Activated gamma-delta T cell treated with anti-CD3 and anti-CD28 coated beads, Interleukin-2, amount 50 U/mL, for 16 hours (primary cell): ENCODE data around the gene CLIC4.
"Not testable (repeated sequence)": the region's sequence is repeated elsewhere in the genome, so short reads cannot be mapped to it uniquely, and the experiment has no call there.

ENCODE experiments used
- DNase-seq: peaks from one replicate; pipeline ENCODE4 v3.0.0-alpha.2; 2020; ENCODE audit warnings: low read depth

Gene CLIC4

DNA sequence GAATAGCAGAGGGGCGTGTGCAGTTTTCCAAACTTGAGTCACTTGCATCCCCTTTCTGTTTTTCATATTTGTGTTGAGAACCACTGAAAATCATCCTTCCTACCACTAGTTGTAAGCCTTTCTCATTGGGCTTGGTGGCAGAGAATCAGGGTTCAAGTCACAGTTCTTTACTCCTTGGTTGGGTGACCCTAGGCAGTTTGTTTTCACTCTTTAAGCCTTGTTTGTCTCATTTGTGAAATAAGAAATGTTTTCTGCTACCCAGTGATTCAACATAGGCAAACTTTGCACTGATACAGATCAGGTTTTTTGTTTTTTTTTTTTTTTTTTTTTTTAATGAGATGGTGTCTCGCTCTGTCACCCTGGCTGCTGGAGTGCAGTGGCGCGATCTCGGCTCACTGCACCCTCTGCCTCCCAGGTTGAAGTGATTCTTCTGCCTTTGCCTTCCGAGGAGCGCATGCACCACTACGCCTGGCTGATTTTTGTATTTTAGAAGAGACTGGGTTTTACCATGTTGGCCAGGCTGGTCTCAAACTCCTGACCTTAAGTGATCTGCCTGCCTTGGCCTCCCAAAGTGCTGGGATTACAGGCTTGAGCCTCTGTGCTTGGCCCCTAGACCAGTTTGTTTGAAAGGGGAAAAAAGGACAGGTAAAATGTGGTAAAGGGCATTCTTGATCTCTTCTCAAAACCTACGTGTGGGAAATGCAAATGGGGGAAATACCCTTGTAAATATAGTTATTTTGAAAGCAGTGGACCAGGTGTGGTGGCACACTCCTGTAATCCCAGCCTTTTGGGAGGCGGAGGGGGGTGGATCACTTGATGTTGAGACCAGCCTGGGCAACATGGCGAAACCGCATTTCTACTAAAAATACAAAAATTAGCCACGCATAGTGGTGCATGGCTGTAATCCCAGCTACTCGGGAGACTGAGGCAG, 3.2 kb downstream of the CLIC4 start:
- no peak for DNase-seq

DNA sequence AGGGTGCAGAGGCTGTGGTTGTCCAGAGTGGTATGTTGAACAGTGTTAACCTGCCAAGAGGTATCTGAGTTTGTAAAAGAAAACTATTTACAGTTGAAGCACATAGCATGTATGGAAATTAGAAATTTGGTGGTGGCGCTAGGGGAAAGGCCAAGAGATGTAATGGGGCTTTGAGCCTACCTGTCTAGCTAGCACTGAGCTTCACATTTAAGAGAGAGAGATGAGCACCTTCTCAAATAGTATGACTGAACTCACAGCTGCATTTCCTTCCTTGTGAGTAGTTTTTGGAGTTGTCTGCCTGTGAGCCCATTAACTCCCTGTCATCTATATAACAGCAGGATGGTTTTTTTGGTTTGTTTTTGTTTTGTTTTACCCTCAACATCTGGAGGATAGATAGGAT, 4.0 kb downstream of the CLIC4 start:
- no peak for DNase-seq

- DNase-seq = no peak
Observed at GRCh38 chr1:24749886-24750285, 4.6 kb downstream of the CLIC4 start.

DNA sequence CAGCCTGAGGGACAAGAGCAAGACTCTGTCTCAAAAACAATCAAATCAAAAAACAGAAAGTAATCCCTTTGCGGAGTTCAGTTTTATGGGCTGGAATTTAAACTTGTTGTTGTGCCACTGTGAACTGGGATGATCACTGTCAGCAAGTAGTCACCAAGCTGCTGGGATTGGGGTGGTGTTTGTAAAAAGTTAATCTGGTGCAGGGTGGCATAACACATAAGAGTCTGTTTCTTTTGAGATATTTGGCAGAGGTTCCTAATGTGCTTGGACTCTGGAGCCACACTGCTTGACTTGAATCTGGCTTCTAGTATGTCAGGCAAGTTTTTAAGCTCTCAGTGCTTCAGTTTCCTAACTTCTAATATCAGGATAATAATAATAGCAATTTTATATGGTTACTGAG, 6.6 kb downstream of the CLIC4 start:
- no peak for DNase-seq

GRCh38 chr1:24752305-24752704, 7.1 kb downstream of the CLIC4 start:
- no peak for DNase-seq

DNA sequence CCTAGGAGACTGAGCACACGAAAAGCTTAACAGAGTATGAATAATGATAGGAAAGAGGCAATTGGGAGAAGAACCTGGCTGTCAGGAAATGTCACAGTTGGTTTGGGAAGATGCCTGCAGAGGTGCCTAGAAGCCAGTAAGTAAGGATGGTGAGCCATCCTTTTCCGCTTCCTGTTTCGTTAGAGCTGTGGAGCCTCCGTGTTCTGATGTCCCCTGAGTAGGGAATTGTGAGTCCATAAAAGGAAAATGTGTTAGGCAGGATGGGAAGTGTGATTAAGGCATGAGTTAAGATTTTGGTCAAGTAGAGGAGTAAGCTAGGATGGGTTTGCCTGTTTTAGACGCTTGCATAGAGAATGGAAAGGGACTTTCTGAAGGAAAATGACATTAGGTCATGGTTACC, 9.0 kb downstream of the CLIC4 start:
- DNase-seq = no peak

- not testable (repeated sequence) for DNase-seq
Observed at GRCh38 chr1:24755323-24755722, 10.1 kb downstream of the CLIC4 start.

DNA sequence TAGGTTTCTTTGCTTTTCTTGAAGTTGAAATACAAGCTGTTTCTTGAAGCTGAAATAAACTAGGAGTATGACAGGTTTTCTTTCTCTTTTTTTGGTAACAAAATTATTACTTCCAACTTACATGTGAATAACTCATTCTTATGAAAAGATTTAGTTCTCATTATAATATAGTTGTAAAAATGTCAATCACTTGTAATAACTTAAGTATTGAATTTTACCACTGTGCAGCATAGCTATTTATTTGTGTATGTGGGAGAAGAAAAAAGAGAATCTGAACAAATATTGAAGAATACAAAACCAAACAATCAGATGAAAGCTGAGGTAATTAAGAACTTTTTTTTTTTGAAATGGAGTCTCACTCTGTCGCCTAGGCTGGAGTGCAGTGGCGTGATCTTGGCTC, 11.1 kb downstream of the CLIC4 start:
- DNase-seq = no peak

DNA sequence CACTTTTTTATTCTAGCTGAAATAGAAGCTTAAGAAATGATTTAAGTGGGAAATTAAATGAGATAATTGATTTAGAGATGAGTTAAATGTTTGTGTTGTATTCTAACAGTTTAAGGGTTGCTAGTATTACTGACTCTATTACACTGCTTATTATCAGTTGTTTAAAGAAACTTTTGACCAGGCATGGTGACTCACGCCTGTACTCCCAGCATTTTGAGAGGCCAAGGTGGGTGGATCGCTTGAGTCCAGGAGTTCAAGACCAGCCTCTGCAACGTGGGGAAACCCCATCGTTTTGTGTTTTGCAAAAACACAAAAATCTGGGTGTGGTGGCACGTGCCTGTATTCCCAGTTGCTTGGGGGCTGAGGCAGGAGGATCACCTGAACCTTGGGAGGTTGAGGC, 14.2 kb downstream of the CLIC4 start:
- no peak for DNase-seq

- no peak for DNase-seq
Observed at GRCh38 chr1:24761582-24761981, 16.3 kb downstream of the CLIC4 start.

- DNase-seq = no peak
Observed at GRCh38 chr1:24762133-24762676, 17.0 kb downstream of the CLIC4 start.

- no peak for DNase-seq
Observed at GRCh38 chr1:24763671-24764070, 18.4 kb downstream of the CLIC4 start.

DNA sequence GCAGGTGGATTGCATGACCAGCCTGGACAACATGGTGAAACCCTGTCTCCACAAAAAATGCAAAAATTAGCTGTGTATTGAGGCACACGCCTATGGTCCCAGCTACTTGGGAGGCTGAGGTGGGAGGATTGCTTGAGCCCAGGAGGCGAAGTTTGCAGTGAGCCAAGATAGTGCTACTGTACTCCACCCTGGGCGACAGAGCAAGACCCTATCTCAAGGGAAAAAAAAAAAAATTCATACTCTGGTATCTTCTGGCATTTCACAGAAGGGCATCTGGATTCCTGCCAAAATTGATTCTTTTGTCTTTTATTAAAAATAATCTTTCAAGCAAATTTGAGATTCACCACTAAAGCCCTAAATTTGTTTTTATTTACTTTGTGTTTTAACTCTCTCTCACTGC, 19.2 kb downstream of the CLIC4 start:
- DNase-seq = no peak

DNA sequence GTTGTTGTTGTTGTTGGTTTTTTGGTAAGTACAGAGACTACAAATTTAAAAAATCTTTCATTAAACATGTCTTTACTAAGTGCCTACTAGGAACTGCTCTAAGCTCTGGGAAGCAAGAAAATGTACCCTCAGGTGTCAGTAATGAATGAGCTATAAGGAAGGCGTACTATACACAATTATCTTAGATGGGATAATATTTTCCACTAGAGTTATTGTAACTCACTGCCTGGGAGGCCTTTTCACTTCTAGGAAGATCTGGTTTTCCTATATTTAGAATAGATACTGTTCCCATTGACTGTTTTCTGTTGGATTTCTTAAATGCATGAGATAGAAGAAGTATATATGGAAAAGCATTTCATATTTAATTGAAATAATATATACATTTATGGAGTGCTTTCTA, 19.6 kb downstream of the CLIC4 start:
- DNase-seq = no peak

- DNase-seq = no peak
Observed at GRCh38 chr1:24765308-24765988, 20.2 kb downstream of the CLIC4 start.

DNA sequence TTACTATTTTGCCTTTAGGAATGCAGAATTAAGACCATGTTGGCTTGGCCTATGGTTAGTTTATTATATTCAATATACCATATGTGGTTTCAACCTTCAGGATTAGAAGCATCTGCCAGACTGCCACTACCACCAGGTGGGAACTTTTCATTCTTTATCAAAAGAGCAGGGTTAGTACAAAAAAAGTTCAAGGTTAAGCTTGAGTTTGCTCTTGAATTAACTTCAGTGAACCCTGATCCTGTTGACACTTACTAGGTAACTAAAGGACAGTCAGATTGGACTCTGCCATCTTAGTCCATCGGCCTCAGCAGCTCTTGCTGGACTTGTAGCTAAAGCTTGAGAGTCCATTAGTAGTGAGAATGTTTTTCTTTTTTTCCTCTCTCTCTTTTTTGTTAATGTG, 22.1 kb downstream of the CLIC4 start:
- DNase-seq = no peak

GRCh38 chr1:24768873-24769605, 23.8 kb downstream of the CLIC4 start:
- DNase-seq = no peak

DNA sequence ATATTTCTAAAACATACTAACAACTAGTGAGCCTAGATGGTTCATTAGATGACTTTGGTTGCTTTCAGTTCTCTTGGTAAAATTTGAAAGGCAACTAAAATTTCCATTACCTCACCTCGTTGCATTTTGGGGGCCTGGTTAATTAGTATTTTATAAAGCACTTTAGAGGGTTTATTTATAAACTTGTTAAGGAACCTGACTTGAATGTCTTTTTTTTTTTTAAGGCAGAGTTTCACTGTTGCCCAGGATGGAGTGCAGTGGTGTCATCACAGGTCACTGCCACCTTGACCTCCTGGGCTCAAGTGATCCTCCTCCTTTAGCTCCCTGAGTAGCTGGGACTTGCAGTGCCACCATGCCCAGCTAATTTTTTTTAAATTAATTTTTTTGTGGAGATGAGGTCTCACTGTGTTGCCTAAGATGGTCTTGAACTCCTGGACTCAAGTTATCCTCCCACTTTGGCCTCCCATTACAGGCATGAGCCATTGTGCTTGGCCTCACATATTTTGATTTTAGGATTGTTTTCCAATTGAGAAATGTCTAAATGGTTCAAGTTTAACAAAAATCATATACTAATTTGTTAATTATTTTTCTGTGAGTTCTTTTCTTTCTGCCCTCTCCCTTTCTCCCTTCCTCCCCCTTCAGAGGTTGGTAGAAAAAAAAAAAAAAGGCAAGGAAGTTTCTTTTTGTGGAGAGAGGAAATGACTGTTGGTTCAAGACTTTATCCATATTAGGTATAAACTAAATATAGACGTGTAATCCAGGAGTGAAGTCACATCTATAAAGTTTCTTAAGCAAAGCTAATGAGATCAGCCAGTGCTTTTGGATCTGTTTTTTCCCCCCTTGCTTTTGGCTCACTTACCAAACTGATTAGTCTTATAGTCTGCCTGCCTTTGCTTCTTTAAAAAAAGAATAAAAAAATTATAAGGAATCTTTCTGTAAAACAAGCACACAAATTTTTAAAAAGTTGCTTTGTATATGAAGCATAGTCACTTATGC, 24.7 kb downstream of the CLIC4 start:
- DNase-seq = no peak

DNA sequence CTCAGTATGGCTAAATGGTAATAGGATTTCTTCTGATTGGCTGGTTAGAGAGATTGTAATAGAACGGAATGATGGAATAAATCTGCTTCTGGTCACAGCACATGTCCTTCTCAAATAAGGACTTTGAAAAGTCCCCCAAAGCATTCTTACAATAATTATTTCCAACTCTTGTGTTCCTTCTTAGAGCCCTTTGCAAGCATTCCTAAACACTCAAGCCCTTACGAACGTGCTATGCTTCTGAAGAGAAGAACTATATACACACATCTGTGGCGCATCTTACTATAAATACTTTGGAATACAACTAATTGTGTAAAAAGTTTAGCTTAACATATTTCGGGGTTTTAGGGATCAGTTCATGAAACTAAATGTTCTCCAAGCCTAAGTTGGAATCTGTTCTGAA, 25.6 kb downstream of the CLIC4 start:
- DNase-seq = no peak

- no peak for DNase-seq
Observed at GRCh38 chr1:24771574-24771973, 26.3 kb downstream of the CLIC4 start.

DNA sequence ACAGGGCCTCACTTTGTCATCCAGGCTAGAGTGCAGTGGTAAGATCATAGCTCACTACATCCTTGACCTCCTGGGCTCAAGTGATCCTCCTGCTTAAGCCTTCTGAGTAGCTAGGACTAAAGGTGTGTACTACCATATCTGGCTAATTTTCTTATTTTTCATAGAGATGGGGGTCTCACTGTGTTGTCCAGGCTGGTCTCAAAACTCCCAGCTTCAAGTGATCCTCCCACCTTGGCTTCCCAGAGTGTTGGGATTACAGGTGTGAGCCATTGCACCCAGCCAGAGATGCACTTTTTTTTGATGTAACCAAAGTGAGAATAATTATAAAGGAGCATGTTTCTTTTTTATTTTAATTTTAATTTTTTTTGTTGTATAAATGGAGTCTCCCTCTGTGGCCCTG, 28.4 kb downstream of the CLIC4 start:
- no peak for DNase-seq
